HepG2 (cell line): ENCODE measurements around the gene ARHGEF40. TPM values are rescaled to one million over a fixed set of nuclear protein-coding genes. Genes with fewer than 3 reads are reported as not detected.

Experiments
- BCL6 ChIP-seq: IDR thresholded peaks from 2 replicates; pipeline ENCODE4 v1.6.1; 2016; ENCODE audit warnings: missing genetic modification reagents, missing compliant biosample characterization
- CHD2 ChIP-seq: IDR thresholded peaks from 2 replicates; pipeline ENCODE4 v1.6.1; 2011; ENCODE audit warnings: low read depth, low read length, improper control_type of control experiment
- EP300 ChIP-seq, 3 experiments: sonication (generic) in 1 of 3; formaldehyde crosslinking in 1 of 3; IDR thresholded peaks; 2 replicates each; pipeline versions ENCODE4 v1.5.1 to v1.6.1; 2011 to 2020; ENCODE audit warnings: low read depth in 2 of 3, low read length in 2 of 3, borderline replicate concordance in 1 of 3, improper control_type of control experiment in 1 of 3, mild to moderate bottlenecking in 1 of 3, missing genetic modification reagents in 1 of 3, moderate library complexity in 1 of 3
- FOXA3 ChIP-seq: IDR thresholded peaks from 2 replicates; pipeline ENCODE4 v1.6.1; 2016; ENCODE audit warnings: missing genetic modification reagents, missing compliant biosample characterization
- FOXO1 ChIP-seq: sonication (generic); formaldehyde crosslinking; IDR thresholded peaks from 2 replicates; pipeline ENCODE4 v1.4.0; 2020; ENCODE audit warnings: missing genetic modification reagents
- GABPB1 ChIP-seq: IDR thresholded peaks from 2 replicates; pipeline ENCODE4 v1.6.1; 2016; ENCODE audit warnings: mild to moderate bottlenecking, missing genetic modification reagents, moderate library complexity, missing compliant biosample characterization
- KLF9 ChIP-seq: IDR thresholded peaks from 2 replicates; pipeline ENCODE4 v1.6.1; 2016; ENCODE audit warnings: low read depth
- MTA1 ChIP-seq: sonication (generic); formaldehyde crosslinking; IDR thresholded peaks from 2 replicates; pipeline ENCODE4 v1.4.0; 2020; ENCODE audit warnings: missing genetic modification reagents, mild to moderate bottlenecking, borderline replicate concordance
- PPARG ChIP-seq: conservative IDR thresholded peaks from 2 replicates; pipeline ENCODE4 v1.6.1; 2016; ENCODE audit warnings: missing biosample characterization, missing genetic modification reagents
- RFXANK ChIP-seq: IDR thresholded peaks from 2 replicates; pipeline ENCODE4 v1.6.1; 2016
- SIX4 ChIP-seq: sonication (generic); formaldehyde crosslinking; IDR thresholded peaks from 2 replicates; pipeline ENCODE4 v1.4.0; 2020; ENCODE audit warnings: missing genetic modification reagents
- SP140L ChIP-seq: sonication (generic); formaldehyde crosslinking; IDR thresholded peaks from 2 replicates; pipeline ENCODE4 v1.4.0; 2020; ENCODE audit warnings: missing genetic modification reagents, borderline replicate concordance
- TEF ChIP-seq: sonication (generic); formaldehyde crosslinking; IDR thresholded peaks from 2 replicates; pipeline ENCODE4 v1.5.0; 2020; ENCODE audit warnings: missing genetic modification reagents
- ZBTB33 ChIP-seq: sonication (generic); formaldehyde crosslinking; IDR thresholded peaks from 2 replicates; pipeline ENCODE4 v1.4.0; 2020; ENCODE audit warnings: missing genetic modification reagents
- ZFAT ChIP-seq: sonication (generic); formaldehyde crosslinking; conservative IDR thresholded peaks from 2 replicates; pipeline ENCODE4 v1.8.1; 2023; ENCODE audit warnings: missing genetic modification reagents, inconsistent platforms
- ZNF205 ChIP-seq: IDR thresholded peaks from 2 replicates; pipeline ENCODE4 v1.6.1; 2018; ENCODE audit warnings: missing biosample characterization, missing genetic modification reagents
- ZNF597 ChIP-seq: sonication (generic); formaldehyde crosslinking; IDR thresholded peaks from 2 replicates; pipeline ENCODE4 v1.5.0; 2020; ENCODE audit warnings: missing genetic modification reagents
- ZNF609 ChIP-seq: sonication (generic); formaldehyde crosslinking; IDR thresholded peaks from 2 replicates; pipeline ENCODE4 v1.4.0; 2020; ENCODE audit warnings: mild to moderate bottlenecking, missing genetic modification reagents, borderline replicate concordance
- ZNF737 ChIP-seq: sonication (generic); formaldehyde crosslinking; IDR thresholded peaks from 2 replicates; pipeline ENCODE4 v1.5.0; 2020; ENCODE audit warnings: missing genetic modification reagents, mild to moderate bottlenecking, borderline replicate concordance
- ZNF746 ChIP-seq: sonication (generic); formaldehyde crosslinking; IDR thresholded peaks from 2 replicates; pipeline ENCODE4 v1.8.0; 2022; ENCODE audit warnings: mild to moderate bottlenecking, missing genetic modification reagents
- ZNF776 ChIP-seq: sonication (generic); formaldehyde crosslinking; IDR thresholded peaks from 2 replicates; pipeline ENCODE4 v1.4.0; 2020; ENCODE audit warnings: mild to moderate bottlenecking, missing genetic modification reagents
- ZNF777 ChIP-seq: sonication (generic); formaldehyde crosslinking; IDR thresholded peaks from 2 replicates; pipeline ENCODE4 v1.4.0; 2020; ENCODE audit warnings: missing genetic modification reagents
- polyA plus RNA-seq, 8 experiments: library from polyadenylated mRNA; depleted of rRNA in 3 of 8; stranded (reverse) in 7 of 8; unstranded in 1 of 8; fragments of >200 nt; fragmentation: Illumina TruSeq in 4 of 8; extraction: Trizol in 4 of 8; gene quantifications; 2 replicates each; pipeline versions ENCODE4 v1.2.1 to v1.2.3, GENCODE V29; 2011 to 2016; ENCODE audit warnings: low read depth in 4 of 8, missing spikeins in 1 of 8, mixed read lengths in 1 of 8; ENCODE audit not compliant: insufficient read depth in 1 of 8
- total RNA-seq, 5 experiments: library from RNA; depleted of rRNA; stranded (reverse); fragments of >200 nt; fragmentation: Illumina TruSeq; extraction: Trizol; gene quantifications; 2 replicates each; pipeline ENCODE4 v1.2.3, GENCODE V29; 2016; ENCODE audit warnings: low read depth in 1 of 5

The ARHGEF40 gene
- total and polyA plus RNA-seq, 2 of the 13 experiments (the other 11 are each of a cell fraction or from before 2014, with no cell fraction given) = 28.1 to 78.1 TPM

GRCh38 chr14:21104448-21105060, 34.5 kb downstream of the ARHGEF40 start (continued):
- 0 out of 2 replicates have a peak, but pooled peaks have one; percentile 6 for TF ChIP-seq FOXO1 (CRISPR knock-in tag)
- TF ChIP-seq ZFAT (CRISPR knock-in tag) = no peak
- TF ChIP-seq ZNF777 = no peak
- no peak for TF ChIP-seq TEF (CRISPR knock-in tag)
- TF ChIP-seq KLF9 = no peak
- TF ChIP-seq ZNF746 (CRISPR knock-in tag) = no peak
- TF ChIP-seq ZNF609 (CRISPR knock-in tag) = no peak
- no peak for TF ChIP-seq CHD2
- no peak; the same call in 1 of the 2 replicates for TF ChIP-seq BCL6 (CRISPR knock-in tag)
- TF ChIP-seq ZNF205 (CRISPR knock-in tag) = no peak
- TF ChIP-seq PPARG (CRISPR knock-in tag) = no peak; the same call in 1 of the 2 replicates
- TF ChIP-seq ZBTB33 (CRISPR knock-in tag) = peak; percentile 86
- TF ChIP-seq ZNF597 (CRISPR knock-in tag) = no peak
- no peak for TF ChIP-seq FOXA3 (CRISPR knock-in tag)
- TF ChIP-seq SP140L (CRISPR knock-in tag) = no peak
- no peak for TF ChIP-seq ZNF776 (CRISPR knock-in tag)
- TF ChIP-seq RFXANK = no peak
- no peak for TF ChIP-seq MTA1 (CRISPR knock-in tag)
- TF ChIP-seq ZNF737 (CRISPR knock-in tag) = no peak; the same call in 1 of the 2 replicates
- no peak for TF ChIP-seq EP300 (IDR thresholded peaks at IDR 0.05; ENCODE audit: low read depth in 2 of 2, low read length in 2 of 2)
- TF ChIP-seq EP300 (CRISPR knock-in tag; IDR thresholded peaks at IDR 0.05; ENCODE audit: borderline replicate concordance) = no peak
- no peak for TF ChIP-seq SIX4 (CRISPR knock-in tag)
- no peak; the same call in 1 of the 2 replicates for TF ChIP-seq GABPB1 (CRISPR knock-in tag)
